Keratinocyte (primary cell): ENCODE results near the gene BTN2A1.

Experiments used
- EZH2 ChIP-seq: IDR thresholded peaks from one replicate; pipeline ENCODE4 v1.6.1; 2012; ENCODE audit warnings: inconsistent platforms, mild to moderate bottlenecking, low read length, moderate library complexity
- TF ChIP-seq, protein P1 (sequence below), 3 experiments: IDR thresholded peaks in 1 of 3; conservative IDR thresholded peaks in 1 of 3; optimal IDR thresholded peaks in 1 of 3; 2 replicates in 2 of 3; 3 replicates in 1 of 3; pipeline versions ENCODE3 to v1.5.1; 2011; ENCODE audit warnings: low read length in 3 of 3, mild to moderate bottlenecking in 3 of 3, moderate library complexity in 2 of 3, control low read depth in 1 of 3, inconsistent platforms in 1 of 3; ENCODE audit not compliant: insufficient read depth in 2 of 3; ENCODE audit errors: extremely low read depth in 1 of 3

DNA sequence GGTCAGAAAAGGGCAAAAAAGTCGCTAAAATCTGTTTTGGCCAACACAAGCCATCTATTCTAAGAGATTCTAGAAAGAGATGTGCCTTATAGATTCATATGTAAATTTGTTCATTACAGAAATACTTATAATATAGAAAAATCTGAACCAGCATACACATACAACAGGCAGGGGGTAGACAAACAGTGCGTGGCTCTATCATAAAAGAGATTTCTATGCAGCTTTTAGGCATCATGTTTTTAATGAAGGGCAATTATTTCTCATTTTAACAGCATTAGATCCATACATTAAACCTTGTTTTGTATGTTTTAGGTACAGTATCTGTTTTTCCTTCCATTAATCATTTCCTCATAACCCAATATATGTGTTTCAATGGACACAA, 16.8 kb upstream of the BTN2A1 start:
- TF ChIP-seq, protein P1, sequence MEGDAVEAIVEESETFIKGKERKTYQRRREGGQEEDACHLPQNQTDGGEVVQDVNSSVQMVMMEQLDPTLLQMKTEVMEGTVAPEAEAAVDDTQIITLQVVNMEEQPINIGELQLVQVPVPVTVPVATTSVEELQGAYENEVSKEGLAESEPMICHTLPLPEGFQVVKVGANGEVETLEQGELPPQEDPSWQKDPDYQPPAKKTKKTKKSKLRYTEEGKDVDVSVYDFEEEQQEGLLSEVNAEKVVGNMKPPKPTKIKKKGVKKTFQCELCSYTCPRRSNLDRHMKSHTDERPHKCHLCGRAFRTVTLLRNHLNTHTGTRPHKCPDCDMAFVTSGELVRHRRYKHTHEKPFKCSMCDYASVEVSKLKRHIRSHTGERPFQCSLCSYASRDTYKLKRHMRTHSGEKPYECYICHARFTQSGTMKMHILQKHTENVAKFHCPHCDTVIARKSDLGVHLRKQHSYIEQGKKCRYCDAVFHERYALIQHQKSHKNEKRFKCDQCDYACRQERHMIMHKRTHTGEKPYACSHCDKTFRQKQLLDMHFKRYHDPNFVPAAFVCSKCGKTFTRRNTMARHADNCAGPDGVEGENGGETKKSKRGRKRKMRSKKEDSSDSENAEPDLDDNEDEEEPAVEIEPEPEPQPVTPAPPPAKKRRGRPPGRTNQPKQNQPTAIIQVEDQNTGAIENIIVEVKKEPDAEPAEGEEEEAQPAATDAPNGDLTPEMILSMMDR (optimal IDR thresholded peaks at IDR 0.05 in 1 of 3, IDR thresholded peaks at IDR 0.05 in 1 of 3, conservative IDR thresholded peaks at IDR 0.05 in 1 of 3; ENCODE audit: extremely low read depth in 1 of 3, insufficient read depth in 2 of 3, low read length in 3 of 3) = no peak
- no peak for TF ChIP-seq EZH2
